ENCODE results near the gene FAM83B. TPM values are rescaled to one million over a fixed set of nuclear protein-coding genes. Genes with fewer than 3 reads are reported as not detected.

The FAM83B gene
- total RNA-seq, 4 donors from 2014 or later: 116 to 152 (median 129) TPM

DNA sequence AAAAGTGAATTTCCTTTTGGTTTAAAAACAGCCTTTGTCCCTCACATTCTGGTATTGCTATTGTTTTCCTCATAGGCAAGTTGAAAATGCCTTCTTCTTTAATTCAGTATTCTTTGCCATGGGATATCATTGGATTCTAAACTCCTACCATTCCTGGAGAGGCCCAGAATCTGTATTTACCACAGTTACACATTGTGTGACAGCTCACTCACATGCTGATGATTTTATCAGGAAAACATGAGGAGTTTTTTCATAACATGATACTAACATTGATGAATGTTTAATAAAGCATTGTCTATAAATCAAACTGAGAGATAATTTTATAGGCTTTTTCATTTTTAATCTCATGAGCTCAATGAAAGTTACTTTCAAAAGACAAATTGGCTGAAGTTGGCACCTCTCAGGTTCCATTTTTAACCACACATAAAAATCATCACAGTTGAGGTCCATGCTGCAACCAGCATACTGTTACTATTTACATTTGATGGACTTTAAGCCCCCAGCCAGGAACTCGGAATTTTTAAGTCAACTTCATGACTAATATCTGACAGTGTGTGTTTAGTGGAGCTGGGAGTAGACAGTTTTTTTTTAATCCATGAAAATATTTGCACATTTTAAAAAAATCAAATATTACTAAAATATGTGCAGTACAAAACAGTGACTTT, 82.8 kb downstream of the FAM83B start:
- H3K4me3 ChIP-seq (ENCODE audit: low read depth, poor library complexity, severe bottlenecking): no peak overlapping the region
- DNase-seq (ENCODE audit: low spot score in 2 of 2): no peak
- intact Hi-C loops (cut with DNase I; ENCODE audit: low total_unique reads): no loop called here
- TF ChIP-seq POLR2A (IDR thresholded peaks at IDR 0.05): no peak
- TF ChIP-seq, protein P1, sequence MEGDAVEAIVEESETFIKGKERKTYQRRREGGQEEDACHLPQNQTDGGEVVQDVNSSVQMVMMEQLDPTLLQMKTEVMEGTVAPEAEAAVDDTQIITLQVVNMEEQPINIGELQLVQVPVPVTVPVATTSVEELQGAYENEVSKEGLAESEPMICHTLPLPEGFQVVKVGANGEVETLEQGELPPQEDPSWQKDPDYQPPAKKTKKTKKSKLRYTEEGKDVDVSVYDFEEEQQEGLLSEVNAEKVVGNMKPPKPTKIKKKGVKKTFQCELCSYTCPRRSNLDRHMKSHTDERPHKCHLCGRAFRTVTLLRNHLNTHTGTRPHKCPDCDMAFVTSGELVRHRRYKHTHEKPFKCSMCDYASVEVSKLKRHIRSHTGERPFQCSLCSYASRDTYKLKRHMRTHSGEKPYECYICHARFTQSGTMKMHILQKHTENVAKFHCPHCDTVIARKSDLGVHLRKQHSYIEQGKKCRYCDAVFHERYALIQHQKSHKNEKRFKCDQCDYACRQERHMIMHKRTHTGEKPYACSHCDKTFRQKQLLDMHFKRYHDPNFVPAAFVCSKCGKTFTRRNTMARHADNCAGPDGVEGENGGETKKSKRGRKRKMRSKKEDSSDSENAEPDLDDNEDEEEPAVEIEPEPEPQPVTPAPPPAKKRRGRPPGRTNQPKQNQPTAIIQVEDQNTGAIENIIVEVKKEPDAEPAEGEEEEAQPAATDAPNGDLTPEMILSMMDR (IDR thresholded peaks at IDR 0.05): no peak
- 53 to 54% methylated on average over 1 of the region's 1 CpG for WGBS, 2 donors

DNA sequence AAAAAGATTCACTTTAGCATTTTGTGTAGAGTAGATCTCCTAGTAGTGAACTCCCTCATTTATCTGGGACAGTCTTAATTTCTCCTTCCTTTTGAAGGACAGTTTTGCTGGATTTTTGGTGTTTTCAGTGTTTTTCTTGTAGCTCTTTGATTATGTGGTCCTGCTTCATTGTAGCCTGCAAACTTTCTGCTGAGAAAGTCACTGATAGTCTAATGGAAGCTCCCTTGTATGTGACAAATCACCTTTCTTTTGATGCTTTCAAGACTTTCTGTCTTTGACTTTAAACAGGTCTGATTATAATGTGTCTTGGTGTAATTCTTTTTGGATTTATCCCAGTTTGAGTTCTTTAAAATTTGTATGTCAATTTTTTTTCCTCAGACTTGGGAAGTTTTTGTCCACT, 86.1 kb downstream of the FAM83B start:
- TF ChIP-seq POLR2A (IDR thresholded peaks at IDR 0.05): no peak
- TF ChIP-seq, protein P1 (IDR thresholded peaks at IDR 0.05): no peak
- intact Hi-C loops (cut with DNase I; ENCODE audit: low total_unique reads): no loop called here
- no peak for DNase-seq (ENCODE audit: low spot score in 2 of 2)
- H3K4me3 ChIP-seq (ENCODE audit: low read depth, poor library complexity, severe bottlenecking): no peak overlapping the region

DNA sequence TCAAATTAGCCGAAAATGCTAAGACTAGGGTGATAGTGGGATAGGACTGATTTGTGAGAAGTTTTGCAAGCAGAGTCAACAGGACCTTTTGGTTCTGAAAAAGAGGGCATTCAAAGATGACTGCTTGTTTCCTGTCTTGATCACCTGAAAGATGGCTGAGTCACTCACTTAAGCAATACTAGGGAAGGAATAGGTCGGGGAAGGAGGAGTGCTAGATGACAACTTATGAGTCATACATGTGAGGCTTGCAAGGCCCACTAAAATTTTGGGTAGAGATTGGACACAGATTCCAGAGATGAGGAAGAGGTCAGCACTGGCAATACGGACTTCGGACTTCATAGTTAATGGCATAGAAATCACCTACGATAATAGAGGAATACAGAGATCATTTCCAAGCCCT, 89.2 kb downstream of the FAM83B start:
- DNase-seq (ENCODE audit: low spot score in 2 of 2): no peak
- WGBS, 2 donors: 72 to 79% methylated on average over 5 of the region's 5 CpGs
- intact Hi-C loops (cut with DNase I; ENCODE audit: low total_unique reads): no loop called here
- H3K4me3 ChIP-seq (ENCODE audit: low read depth, poor library complexity, severe bottlenecking): no peak overlapping the region
- TF ChIP-seq POLR2A (IDR thresholded peaks at IDR 0.05): no peak
- TF ChIP-seq, protein P1 (IDR thresholded peaks at IDR 0.05): no peak

DNA sequence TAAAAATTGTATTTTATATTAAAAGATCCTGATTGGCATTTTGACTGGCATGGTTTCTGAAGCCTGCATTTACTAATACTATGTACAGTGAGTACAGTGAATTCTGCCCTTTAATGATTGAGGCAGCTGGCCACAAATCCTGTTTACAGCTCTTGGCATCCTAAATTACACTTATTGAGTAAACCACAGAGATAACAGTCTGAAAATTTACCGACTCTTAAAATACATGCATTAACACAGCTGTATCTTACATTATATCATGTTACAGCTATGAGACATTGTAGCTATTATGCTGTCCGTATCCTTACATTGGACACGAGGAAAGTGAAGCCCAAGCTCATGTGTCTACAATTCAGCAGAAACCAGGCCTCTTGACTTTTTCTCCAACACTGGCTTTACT, 90.8 kb downstream of the FAM83B start:
- intact Hi-C loops (cut with DNase I; ENCODE audit: low total_unique reads): no loop called here

DNA sequence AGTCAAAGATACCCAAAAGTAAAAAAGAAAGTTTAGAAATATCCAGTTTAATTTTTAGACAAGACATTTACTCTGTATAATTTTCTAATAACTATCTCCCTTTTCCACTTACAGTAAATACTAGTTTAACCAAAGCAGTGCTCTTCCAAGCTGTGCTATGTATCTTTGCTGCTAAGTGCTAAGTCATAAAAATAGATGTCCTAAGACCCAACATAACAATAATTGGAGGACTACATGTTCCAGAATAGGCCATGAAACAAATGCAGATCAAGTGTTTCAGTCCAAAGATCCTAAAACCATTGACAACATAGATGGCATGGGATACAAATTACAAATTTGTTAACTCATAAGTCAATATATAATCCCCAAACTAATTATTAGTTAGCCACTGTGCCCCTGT, 111.1 kb downstream of the FAM83B start:
- H3K4me3 ChIP-seq (ENCODE audit: low read depth, poor library complexity, severe bottlenecking): no peak overlapping the region
- TF ChIP-seq POLR2A (IDR thresholded peaks at IDR 0.05): no peak
- TF ChIP-seq, protein P1 (IDR thresholded peaks at IDR 0.05): no peak
- intact Hi-C loops (cut with DNase I; ENCODE audit: low total_unique reads): no loop called here
- DNase-seq (ENCODE audit: low spot score in 2 of 2): no peak

More for the DNA sequence above, 90.8 kb downstream of the FAM83B start:
- 73 to 79% methylated on average over 3 of the region's 3 CpGs for WGBS, 2 donors
- DNase-seq (ENCODE audit: low spot score in 2 of 2): no peak
- TF ChIP-seq, protein P1 (IDR thresholded peaks at IDR 0.05): no peak
- TF ChIP-seq POLR2A (IDR thresholded peaks at IDR 0.05): no peak
- H3K4me3 ChIP-seq (ENCODE audit: low read depth, poor library complexity, severe bottlenecking): no peak overlapping the region

DNA sequence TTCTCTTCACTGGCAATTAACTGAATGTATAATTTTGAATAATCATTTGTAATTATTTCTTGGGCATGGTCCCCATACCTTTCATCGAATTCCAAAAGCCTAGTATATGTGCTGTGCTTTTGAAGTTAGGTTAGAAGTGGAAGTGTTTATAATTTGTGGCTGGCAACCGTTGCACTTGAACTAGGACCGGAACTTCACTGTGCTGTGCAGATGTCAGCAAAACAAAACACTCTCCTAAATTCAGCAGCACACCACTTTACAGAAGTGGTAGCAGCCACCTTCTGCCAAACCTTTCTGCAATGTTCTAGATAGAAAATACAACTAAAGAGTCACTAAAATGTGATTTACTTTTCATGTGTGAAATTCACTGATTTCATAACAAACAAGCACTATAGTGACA, 111.9 kb downstream of the FAM83B start:
- WGBS, 2 donors: 30 to 33% methylated on average over 3 of the region's 3 CpGs
- intact Hi-C loops (cut with DNase I; ENCODE audit: low total_unique reads): no loop called here
- no peak for DNase-seq (ENCODE audit: low spot score in 2 of 2)
- TF ChIP-seq, protein P1 (IDR thresholded peaks at IDR 0.05): no peak
- TF ChIP-seq POLR2A (IDR thresholded peaks at IDR 0.05): no peak
- H3K4me3 ChIP-seq (ENCODE audit: low read depth, poor library complexity, severe bottlenecking): no peak overlapping the region
